NCI-H2227 (cell line): ENCODE measurements around the gene LHCGR.
A peak's percentile ranks its signal among the peaks of the same experiment; 100 is the strongest.

Experiments
- DNase-seq: peaks from one replicate; lab custom pipeline; 2025; ENCODE audit not compliant: unreplicated experiment; lab: John Stamatoyannopoulos, UW

The LHCGR gene

GRCh38 chr2:48755473-48755872 lies at the start of gene LHCGR:
Gene LHCGR (minus strand): TSS chr2:48755724. CDS start chr2:48755671, 53 bp downstream.
- DNase-seq, result peak; percentile 21

GRCh38 chr2:48799601-48800000 lies 44.1 kb upstream of the LHCGR start:
- DNase-seq, result no peak

- no peak for DNase-seq
Measured at GRCh38 chr2:48795065-48795464, 39.5 kb upstream of the LHCGR start.

- no peak for DNase-seq
Measured at GRCh38 chr2:48793671-48794070, 38.1 kb upstream of the LHCGR start.

- peak; percentile 27 for DNase-seq
Measured at GRCh38 chr2:48792030-48792429, 36.5 kb upstream of the LHCGR start.

- DNase-seq, result no peak
Measured at GRCh38 chr2:48790407-48791170, 35.1 kb upstream of the LHCGR start.

- DNase-seq, result no peak
Measured at GRCh38 chr2:48787580-48787979, 32.1 kb upstream of the LHCGR start.

GRCh38 chr2:48781366-48781765 lies 25.8 kb upstream of the LHCGR start:
- peak; percentile 79 for DNase-seq

- DNase-seq, result no peak
Measured at GRCh38 chr2:48779019-48779716, 23.6 kb upstream of the LHCGR start.

- no peak for DNase-seq
Measured at GRCh38 chr2:48774251-48774650, 18.7 kb upstream of the LHCGR start.

GRCh38 chr2:48771241-48772014 lies 15.9 kb upstream of the LHCGR start:
- no peak for DNase-seq

- no peak for DNase-seq
Measured at GRCh38 chr2:48770181-48770580, 14.7 kb upstream of the LHCGR start.

GRCh38 chr2:48768669-48769068 lies 13.1 kb upstream of the LHCGR start:
- peak; percentile 70 for DNase-seq

GRCh38 chr2:48767330-48767729 lies 11.8 kb upstream of the LHCGR start:
- peak; percentile 30 for DNase-seq

GRCh38 chr2:48760826-48761225 lies 5.3 kb upstream of the LHCGR start:
- no peak for DNase-seq

- DNase-seq, result no peak
Measured at GRCh38 chr2:48759682-48760081, 4.2 kb upstream of the LHCGR start.

GRCh38 chr2:48756289-48756688 lies 765 bp upstream of the LHCGR start:
- DNase-seq, result no peak

GRCh38 chr2:48754874-48755273 lies 650 bp downstream of the LHCGR start:
- DNase-seq, result no peak

GRCh38 chr2:48753228-48753627 lies 2.3 kb downstream of the LHCGR start:
- DNase-seq, result no peak

- DNase-seq, result no peak
Measured at GRCh38 chr2:48750128-48750739, 5.3 kb downstream of the LHCGR start.
